ENCODE results near the gene GZF1. TPM values are rescaled to one million over a fixed set of nuclear protein-coding genes. Genes with fewer than 3 reads are reported as not detected.

Gene GZF1
- total RNA-seq, 1 donor from 2014 or later: 12.9 TPM

DNA sequence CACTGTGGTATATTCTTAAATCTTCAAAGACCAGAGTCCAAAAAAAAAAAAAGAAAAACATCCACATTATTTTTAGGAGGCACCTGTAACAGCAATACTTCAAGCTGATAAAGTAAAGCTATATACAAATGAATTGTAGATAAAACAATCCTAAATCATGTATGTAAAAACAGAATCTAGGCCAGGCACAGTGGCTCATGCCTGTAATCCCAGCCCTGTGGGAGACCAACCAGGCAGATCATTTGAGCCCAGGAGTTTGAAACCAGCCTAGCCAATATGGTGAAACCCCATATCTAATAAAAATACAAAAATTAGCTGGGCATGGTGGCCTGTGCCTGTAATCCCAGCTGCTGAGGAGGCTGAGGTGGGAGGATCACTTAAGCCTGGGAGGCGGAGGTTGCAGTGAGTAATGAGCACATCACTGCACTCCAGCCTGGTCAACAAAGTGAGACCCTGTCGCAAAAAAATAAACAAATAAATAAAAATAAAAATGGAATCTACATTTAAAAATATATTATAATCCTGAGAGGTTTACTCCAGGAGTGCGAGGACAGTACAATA is 52.0 kb downstream of the GZF1 start:
- Mint-ChIP-seq H3K36me3 (peaks cover 2% of the 10 kb centered on the region), H3K27ac (no peak overlapping the region), H3K4me3 (no peak overlapping the region), H3K4me1 (peaks cover 8% of the 10 kb centered on the region), H3K9me3 (no peaks in the 10 kb centered on the region), H3K27me3 (ENCODE audit: insufficient read depth, low read depth) (no peaks in the 10 kb centered on the region)
- H3K27ac ChIP-seq: no peak overlapping the region
- H2AFZ ChIP-seq (replicated peaks): no peak overlapping the region
- no peak for DNase-seq (ENCODE audit: low spot score)
- H3K9me3 ChIP-seq (ENCODE audit: low read depth): no peaks in the 10 kb centered on the region
- TF ChIP-seq EZH2 (IDR thresholded peaks at IDR 0.05) (no peak), EZH2phosphoT487 (IDR thresholded peaks at IDR 0.05) (no peak)
- TF ChIP-seq, protein P1, sequence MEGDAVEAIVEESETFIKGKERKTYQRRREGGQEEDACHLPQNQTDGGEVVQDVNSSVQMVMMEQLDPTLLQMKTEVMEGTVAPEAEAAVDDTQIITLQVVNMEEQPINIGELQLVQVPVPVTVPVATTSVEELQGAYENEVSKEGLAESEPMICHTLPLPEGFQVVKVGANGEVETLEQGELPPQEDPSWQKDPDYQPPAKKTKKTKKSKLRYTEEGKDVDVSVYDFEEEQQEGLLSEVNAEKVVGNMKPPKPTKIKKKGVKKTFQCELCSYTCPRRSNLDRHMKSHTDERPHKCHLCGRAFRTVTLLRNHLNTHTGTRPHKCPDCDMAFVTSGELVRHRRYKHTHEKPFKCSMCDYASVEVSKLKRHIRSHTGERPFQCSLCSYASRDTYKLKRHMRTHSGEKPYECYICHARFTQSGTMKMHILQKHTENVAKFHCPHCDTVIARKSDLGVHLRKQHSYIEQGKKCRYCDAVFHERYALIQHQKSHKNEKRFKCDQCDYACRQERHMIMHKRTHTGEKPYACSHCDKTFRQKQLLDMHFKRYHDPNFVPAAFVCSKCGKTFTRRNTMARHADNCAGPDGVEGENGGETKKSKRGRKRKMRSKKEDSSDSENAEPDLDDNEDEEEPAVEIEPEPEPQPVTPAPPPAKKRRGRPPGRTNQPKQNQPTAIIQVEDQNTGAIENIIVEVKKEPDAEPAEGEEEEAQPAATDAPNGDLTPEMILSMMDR (IDR thresholded peaks at IDR 0.05): no peak
- H3K36me3 ChIP-seq: no peaks in the 10 kb centered on the region
- peaks cover 6% of the 10 kb centered on the region for H3K4me1 ChIP-seq
- peaks cover 100% of the 10 kb centered on the region for H3K79me2 ChIP-seq (ENCODE audit: low read depth)
- no peak overlapping the region for H3K4me2 ChIP-seq
- no peaks in the 10 kb centered on the region for H3K27me3 ChIP-seq
- H3F3A ChIP-seq (ENCODE audit: low read depth): no peaks in the 10 kb centered on the region
- no peak overlapping the region for H3K4me3 ChIP-seq
- H4K20me1 ChIP-seq (ENCODE audit: low read depth): peaks cover 90% of the 10 kb centered on the region
- H3K9ac ChIP-seq: no peak overlapping the region

DNA sequence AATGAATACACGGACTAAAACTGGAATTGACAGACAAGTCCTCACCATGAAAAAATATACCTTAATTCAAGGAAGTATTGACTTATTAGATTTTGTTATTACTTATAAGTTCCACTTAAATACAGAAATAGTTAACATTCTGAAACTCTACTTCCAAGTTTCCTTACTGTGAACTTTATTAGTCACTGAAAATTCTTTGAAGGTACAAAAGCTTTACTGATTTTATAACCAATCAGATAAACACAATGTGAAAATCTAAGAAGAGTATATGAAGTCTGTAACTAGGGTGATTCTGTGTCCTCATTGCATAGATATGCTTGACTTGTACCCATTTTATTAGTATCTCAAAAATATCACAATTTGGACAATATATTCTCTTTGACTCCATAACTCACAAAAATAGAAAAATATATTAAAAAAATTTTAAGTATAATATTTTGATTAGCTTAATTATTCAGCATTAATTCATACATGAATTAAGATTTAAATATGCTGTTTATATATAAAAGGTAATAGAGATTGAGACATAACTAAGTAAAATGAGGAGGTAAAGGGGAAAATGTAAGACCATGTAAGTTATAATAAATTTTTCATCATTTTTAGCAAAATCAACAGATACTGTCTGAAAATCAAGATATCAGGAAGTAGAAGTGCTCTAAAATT is 52.7 kb downstream of the GZF1 start:
- Mint-ChIP-seq H3K27me3 (ENCODE audit: insufficient read depth, low read depth) (no peaks in the 10 kb centered on the region), H3K27ac (no peak overlapping the region), H3K4me3 (no peak overlapping the region), H3K36me3 (peaks cover 2% of the 10 kb centered on the region), H3K4me1 (peaks cover 12% of the 10 kb centered on the region), H3K9me3 (no peaks in the 10 kb centered on the region)
- Histone ChIP-seq H3K4me1 (peaks cover 12% of the 10 kb centered on the region), H4K20me1 (ENCODE audit: low read depth) (peaks cover 90% of the 10 kb centered on the region), H3K27ac (no peak overlapping the region), H3K79me2 (ENCODE audit: low read depth) (peaks cover 100% of the 10 kb centered on the region), H3K9me3 (ENCODE audit: low read depth) (no peaks in the 10 kb centered on the region), H3K27me3 (no peaks in the 10 kb centered on the region), H3K4me3 (no peak overlapping the region), H3K36me3 (no peaks in the 10 kb centered on the region), H3F3A (ENCODE audit: low read depth) (no peaks in the 10 kb centered on the region), H3K4me2 (no peak overlapping the region), H2AFZ (replicated peaks) (no peak overlapping the region), H3K9ac (no peak overlapping the region)
- TF ChIP-seq EZH2 (IDR thresholded peaks at IDR 0.05) (no peak), EZH2phosphoT487 (IDR thresholded peaks at IDR 0.05) (no peak)
- TF ChIP-seq, protein P1 (IDR thresholded peaks at IDR 0.05): no peak
- no peak for DNase-seq (ENCODE audit: low spot score)

DNA sequence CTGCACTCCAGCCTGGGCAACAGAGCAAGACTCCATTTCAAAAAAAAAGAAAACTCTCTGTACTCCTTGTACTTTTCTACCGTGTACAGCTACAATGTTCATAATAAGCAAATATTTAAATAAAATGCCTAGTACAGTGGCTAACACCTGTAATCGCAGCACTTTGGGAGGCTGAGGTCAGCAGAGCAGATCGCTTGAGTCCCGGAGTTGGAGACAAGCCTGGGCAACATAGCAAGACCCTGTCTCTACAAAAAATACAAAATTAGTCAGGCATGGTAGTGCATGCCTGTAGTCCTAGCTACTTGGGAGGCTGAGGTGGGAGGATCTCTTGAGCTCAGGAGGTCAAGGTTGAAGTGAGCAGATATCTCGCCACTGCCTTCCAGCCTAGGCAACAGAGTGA is 53.6 kb downstream of the GZF1 start:
- Histone ChIP-seq H4K20me1 (ENCODE audit: low read depth) (peaks cover 87% of the 10 kb centered on the region), H2AFZ (replicated peaks) (no peak overlapping the region), H3K79me2 (ENCODE audit: low read depth) (peaks cover 100% of the 10 kb centered on the region), H3K9me3 (ENCODE audit: low read depth) (no peaks in the 10 kb centered on the region), H3K27ac (no peak overlapping the region), H3K9ac (no peak overlapping the region), H3K27me3 (no peaks in the 10 kb centered on the region), H3F3A (ENCODE audit: low read depth) (no peaks in the 10 kb centered on the region), H3K36me3 (no peaks in the 10 kb centered on the region), H3K4me3 (no peak overlapping the region), H3K4me2 (no peak overlapping the region), H3K4me1 (peaks cover 12% of the 10 kb centered on the region)
- Mint-ChIP-seq H3K4me3 (no peak overlapping the region), H3K36me3 (peaks cover 2% of the 10 kb centered on the region), H3K9me3 (no peaks in the 10 kb centered on the region), H3K27ac (no peak overlapping the region), H3K27me3 (ENCODE audit: insufficient read depth, low read depth) (no peaks in the 10 kb centered on the region), H3K4me1 (peaks cover 17% of the 10 kb centered on the region)
- no peak for DNase-seq (ENCODE audit: low spot score)
- TF ChIP-seq EZH2phosphoT487 (IDR thresholded peaks at IDR 0.05) (no peak), EZH2 (IDR thresholded peaks at IDR 0.05) (no peak)
- TF ChIP-seq, protein P1 (IDR thresholded peaks at IDR 0.05): no peak

Data from neural progenitor cell (in vitro differentiated cells).